GM12878 (cell line): ENCODE data around the gene GPC3. TPM values are rescaled to one million over a fixed set of nuclear protein-coding genes. Genes with fewer than 3 reads are reported as not detected.

Experiments used
- ATAC-seq: fragments of 200-7000 bp; cut with Tn5 transposase; 3 replicates; pipeline ENCODE4 v1.9.1; 2020; ENCODE audit warnings: mild to moderate bottlenecking, moderate library complexity
- Bru-seq: library from RNA; stranded (reverse); fragments of 400-500 nt; gene quantifications from one replicate; lab custom pipeline; 2021; lab: Mats Ljungman, UMichigan
- BruChase-seq, 2 experiments: library from RNA; stranded (reverse); fragments of 400-500 nt; gene quantifications; one replicate each; lab custom pipeline; 2021; lab: Mats Ljungman, UMichigan
- BruUV-seq: library from RNA; stranded (reverse); fragments of 400-500 nt; replicated peaks from 2 replicates; lab custom pipeline; 2021; lab: Mats Ljungman, UMichigan
- CTCF ChIA-PET: fragments of 300-600 bp; sonication (Branson Sonifier 250); formaldehyde crosslinking; extraction: SDS; loops from one replicate; lab custom pipeline; 2021; ENCODE audit warnings: inconsistent platforms; lab: Yijun Ruan, JAX
- POLR2A ChIA-PET: fragments of 350-600 bp; formaldehyde crosslinking; extraction: SDS; loops from one replicate; lab custom pipeline; 2021; ENCODE audit warnings: inconsistent platforms; lab: Charles Lee
- RAD21 ChIA-PET: fragments of 300-600 bp; sonication (Branson Sonifier 250); formaldehyde crosslinking; loops from one replicate; lab custom pipeline; 2023; ENCODE audit warnings: antibody characterized with exemption; ENCODE audit not compliant: unreplicated experiment; lab: Charles Lee
- SMC1A ChIA-PET: fragments of 300-600 bp; sonication (Branson Sonifier 250); formaldehyde crosslinking; loops from one replicate; lab custom pipeline; 2023; ENCODE audit not compliant: unreplicated experiment, uncharacterized antibody; lab: Charles Lee
- DNase-seq: peaks from one replicate; pipeline ENCODE4 v3.0.0-alpha.2; 2011; ENCODE audit warnings: low read depth, low spot score
- FAIRE-seq: peaks from 3 replicates; lab custom pipeline; 2011; peaks lifted over from hg19 to GRCh38; lab: Jason Lieb, UNC
- H2AFZ ChIP-seq: 2 replicates; pipeline ENCODE4 v1.6.0; 2011; ENCODE audit warnings: low read depth, low read length, control low read depth; ENCODE audit not compliant: control insufficient read depth
- H3K27ac ChIP-seq: 2 replicates; pipeline ENCODE4 v1.5.1; 2011; ENCODE audit warnings: control low read depth; ENCODE audit not compliant: control insufficient read depth, insufficient read depth
- H3K27me3 ChIP-seq, 2 experiments: replicated peaks in 1 of 2; 2 replicates each; pipeline versions ENCODE4 v1.6.0 to v1.6.1; 2011; ENCODE audit warnings: low read length in 1 of 2; ENCODE audit not compliant: control insufficient read depth in 2 of 2, insufficient read depth in 2 of 2
- H3K36me3 ChIP-seq, 2 experiments: 2 replicates each; pipeline ENCODE4 v1.5.1; 2011; ENCODE audit warnings: low read length in 1 of 2; ENCODE audit not compliant: control insufficient read depth in 2 of 2, insufficient read depth in 2 of 2
- H3K4me1 ChIP-seq: 2 replicates; pipeline ENCODE4 v1.6.1; 2011; ENCODE audit warnings: mild to moderate bottlenecking, low read length, moderate library complexity, mixed read lengths; ENCODE audit not compliant: control insufficient read depth, insufficient read depth
- H3K4me2 ChIP-seq: 2 replicates; pipeline ENCODE4 v1.6.0; 2011; ENCODE audit warnings: control low read depth; ENCODE audit not compliant: control insufficient read depth, insufficient read depth
- H3K4me3 ChIP-seq: fragments of 200-600 bp; sonication (generic); 2 replicates; pipeline ENCODE4 v1.5.1; 2016
- H3K79me2 ChIP-seq: 2 replicates; pipeline ENCODE4 v1.6.0; 2011; ENCODE audit warnings: low read length; ENCODE audit not compliant: control insufficient read depth, insufficient read depth
- H3K9ac ChIP-seq: 2 replicates; pipeline ENCODE4 v1.8.0; 2011; ENCODE audit warnings: low read length, control low read depth, mixed read lengths; ENCODE audit not compliant: control insufficient read depth, insufficient read depth
- H3K9me3 ChIP-seq: replicated peaks from 3 replicates; pipeline ENCODE4 v1.5.1; 2011; ENCODE audit warnings: mild to moderate bottlenecking, low read length; ENCODE audit not compliant: control insufficient read depth, insufficient read depth
- H4K20me1 ChIP-seq: 2 replicates; pipeline ENCODE4 v1.6.0; 2011; ENCODE audit not compliant: control insufficient read depth, insufficient read depth
- HDAC2 ChIP-seq: fragments of 200-600 bp; sonication (generic); IDR thresholded peaks from 2 replicates; pipeline ENCODE4 v1.6.1; 2017
- MXI1 ChIP-seq: fragments of 150-350 bp; IDR thresholded peaks from 2 replicates; pipeline ENCODE4 v1.6.1; 2011; ENCODE audit warnings: low read depth, mild to moderate bottlenecking, inconsistent platforms, low read length, improper control_type of control experiment
- RAD51 ChIP-seq: fragments of 450-650 bp; IDR thresholded peaks from 2 replicates; pipeline ENCODE4 v1.6.1; 2016; ENCODE audit warnings: moderate library complexity, mild to moderate bottlenecking, inconsistent platforms
- RBBP5 ChIP-seq: fragments of 200-600 bp; sonication (generic); conservative IDR thresholded peaks from 2 replicates; pipeline ENCODE4 v1.6.1; 2016
- SIN3A ChIP-seq: IDR thresholded peaks from 2 replicates; pipeline ENCODE4 v1.6.1; 2012; ENCODE audit warnings: low read depth, low read length, improper control_type of control experiment
- SKIL ChIP-seq: fragments of 450-650 bp; IDR thresholded peaks from 2 replicates; pipeline ENCODE4 v1.6.1; 2017; ENCODE audit warnings: mild to moderate bottlenecking, low read depth, inconsistent platforms; ENCODE audit not compliant: poor library complexity, severe bottlenecking
- WRNIP1 ChIP-seq: IDR thresholded peaks from 2 replicates; pipeline ENCODE4 v1.6.1; 2011; ENCODE audit warnings: low read depth, low read length, improper control_type of control experiment, borderline replicate concordance
- ZZZ3 ChIP-seq: IDR thresholded peaks from 2 replicates; pipeline ENCODE4 v1.6.1; 2011; ENCODE audit warnings: low read depth; ENCODE audit not compliant: control insufficient read depth, insufficient read length
- WGBS: methylation state at CpG from one replicate; pipeline ENCODE4 v1.1.6; 2016; ENCODE audit warnings: low lambda C conversion rate; ENCODE audit not compliant: insufficient replicate concordance, insufficient coverage; ENCODE audit errors: missing lambda C conversion rate; 5-methylcytosine and 5-hydroxymethylcytosine counted together
- in situ Hi-C: fragments of 300-500 bp; cut with MboI; formaldehyde crosslinking; loops from 9 replicates; pipeline ENCODE4 v1.14.3; 2018; ENCODE audit warnings: mixed read lengths
- intact Hi-C: fragments of 100-400 bp; cut with micrococcal nuclease; formaldehyde crosslinking; loops from one replicate; pipeline ENCODE4 v1.14.2; 2022; ENCODE audit not compliant: unreplicated experiment
- long read RNA-seq, 2 experiments: library from polyadenylated mRNA; unstranded; transcript quantifications; one replicate each; pipeline ENCODE4 v2.0.0, GENCODE V29; 2019 to 2020
- polyA minus RNA-seq, 3 experiments: library from RNA; depleted of rRNA, polyadenylated mRNA; stranded (reverse); fragments of >200 nt; gene quantifications; 2 replicates each; pipeline ENCODE4 v1.2.3, GENCODE V29; 2011
- polyA plus RNA-seq, 11 experiments: library from polyadenylated mRNA; depleted of rRNA in 4 of 11; unstranded in 6 of 11; stranded (reverse) in 5 of 11; fragments of >200 nt; fragmentation: Nextera tagmentation in 4 of 11; fragmentation: Illumina TruSeq in 1 of 11; extraction: Ambion mirVana in 4 of 11; extraction: Trizol in 1 of 11; gene quantifications; 1 replicate in 1 of 11; 2 replicates in 10 of 11; pipeline versions ENCODE4 v1.2.1 to v1.2.3, GENCODE V29; 2011 to 2016; ENCODE audit warnings: inconsistent platforms in 2 of 11, missing spikeins in 2 of 11, low read depth in 1 of 11
- total RNA-seq, 4 experiments: library from RNA; depleted of rRNA in 3 of 4; stranded (reverse); fragments of >200 nt in 3 of 4; fragmentation: Illumina TruSeq in 1 of 4; extraction: Trizol in 1 of 4; gene quantifications; 2 replicates each; pipeline versions ENCODE4 v1.2.1 to v1.2.3, GENCODE V29; 2013 to 2021
- TF ChIP-seq, protein P1 (sequence below): fragments of 450-650 bp; IDR thresholded peaks from 2 replicates; pipeline ENCODE4 v1.6.1; 2014; ENCODE audit warnings: mild to moderate bottlenecking
- TF ChIP-seq, protein P2 (sequence below): fragments of 450-650 bp; IDR thresholded peaks from 2 replicates; pipeline ENCODE4 v1.6.1; 2017; ENCODE audit warnings: mild to moderate bottlenecking, moderate library complexity

Gene GPC3
- not detected in 2 replicates for total RNA-seq (2013; cell fraction: nucleolus; rRNA removed)
- total RNA-seq (2014; rRNA removed) (not detected in 2 replicates), total RNA-seq (2014; rRNA removed; fragmentation: Illumina TruSeq; extraction: Trizol) (not detected in 2 replicates), total RNA-seq (2021) (0.58 and 0.82 TPM in 2 replicates), polyA plus RNA-seq (2011; rRNA removed) (not detected in 2 replicates), polyA plus RNA-seq (2014; fragmentation: Illumina TruSeq; extraction: Trizol) (not detected in 2 replicates), polyA plus RNA-seq (2014; fragmentation: Nextera tagmentation; extraction: Ambion mirVana) (not detected), polyA plus RNA-seq (2014; rRNA removed) (not detected in 2 replicates), polyA plus RNA-seq (2016; fragmentation: Nextera tagmentation; extraction: Ambion mirVana) (under 1 TPM in 1 of 2 experiments, not detected in 1; 0.09 TPM), polyA minus RNA-seq (2011; rRNA and poly(A)+ RNA removed) (not detected in 2 replicates), Bru-seq, nascent RNA (percentile 18 among the genes with signal in this experiment), BruChase-seq, experiment 1, labeled RNA remaining after a 6-hour chase (percentile 19 among the genes with signal in this experiment), BruChase-seq, experiment 2, labeled RNA remaining after a 2-hour chase (percentile 19 among the genes with signal in this experiment)
- polyA plus RNA-seq (2011; ENCODE audit: low read depth): not detected
- 0.03 and 0.04 TPM in 2 replicates for polyA plus RNA-seq (2011; cell fraction: cytosol; rRNA removed)
- not detected in 2 replicates for polyA plus RNA-seq (2011; cell fraction: nucleus; rRNA removed)
- polyA plus RNA-seq (2012): not detected in 2 replicates
- polyA minus RNA-seq (2011; cell fraction: cytosol; rRNA and poly(A)+ RNA removed): not detected in 2 replicates
- polyA minus RNA-seq (2011; cell fraction: nucleus; rRNA and poly(A)+ RNA removed): not detected in 2 replicates
- long read RNA-seq, experiment 1: 0 reads
- long read RNA-seq, experiment 2: 0 reads

DNA sequence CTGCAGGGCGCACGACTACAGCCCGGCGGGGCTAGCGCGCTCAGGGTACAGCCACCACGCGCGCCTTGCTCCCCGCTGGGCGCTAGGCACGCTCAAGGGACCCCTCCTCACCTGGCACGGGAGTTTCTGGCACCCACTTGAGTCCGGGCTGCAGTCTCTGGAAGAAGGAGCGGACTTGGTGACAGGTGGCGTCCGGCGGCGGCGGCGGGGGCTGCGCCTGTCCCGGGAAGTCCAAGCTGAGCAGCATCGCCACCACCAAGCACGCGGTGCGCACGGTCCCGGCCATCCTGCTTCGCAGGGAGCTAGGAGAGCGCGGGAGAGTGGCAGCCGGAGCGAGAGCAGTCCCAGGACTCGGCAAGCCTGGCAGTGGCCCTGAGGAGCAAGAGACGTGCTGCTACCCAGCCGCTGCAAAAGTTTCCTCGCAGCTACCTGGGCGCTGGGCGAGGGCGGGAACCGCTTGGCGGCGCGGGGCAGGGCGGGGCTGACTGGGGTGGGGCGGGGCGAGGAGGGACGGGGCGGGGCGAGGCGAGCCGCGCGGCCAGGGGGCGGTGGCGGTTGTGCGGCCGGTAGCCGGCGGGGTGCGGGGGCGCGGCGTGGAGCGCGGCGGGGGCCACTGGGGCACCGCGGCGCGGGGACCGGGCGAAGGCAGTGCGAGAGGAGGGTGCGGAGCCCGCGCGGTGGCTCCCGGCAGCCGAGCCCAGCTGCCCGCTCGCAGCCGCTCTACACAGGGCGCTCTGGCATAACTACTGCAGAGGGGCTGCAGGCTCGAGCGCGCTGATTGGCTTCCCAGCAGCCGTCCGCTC is at the start of gene GPC3:
Gene GPC3 (minus strand): TSS at position 431 of the 803 bp plus-strand sequence.
- ChIA-PET SMC1A (no interaction called here), CTCF (no interaction called here), RAD21 (no interaction called here), POLR2A (no interaction called here)
- Histone ChIP-seq H3K9me3 (no peaks in the 10 kb centered on the region; the same call in 2 of the 3 replicates), H3K79me2 (no peaks in the 10 kb centered on the region), H4K20me1 (no peaks in the 10 kb centered on the region), H3K9ac (no peak within 1 kb of the TSS), H3K4me3 (no peak within 1 kb of the TSS), H3K4me1 (no peaks in the 10 kb centered on the region), H3K36me3 (no peaks in the 10 kb centered on the region), H3K27ac (no peak within 1 kb of the TSS), H2AFZ (no peak within 1 kb of the TSS), H3K27me3 (no peaks in the 10 kb centered on the region), H3K4me2 (no peak within 1 kb of the TSS)
- FAIRE-seq: no peak
- intact Hi-C loops (no loop called here), in situ Hi-C loops (no loop called here)
- no TSS peak for BruUV-seq
- DNase-seq: no peak
- WGBS: 62% methylated on average over 50 of the region's 90 CpGs
- no peak for ATAC-seq
- no peak for TF ChIP-seq WRNIP1
- TF ChIP-seq RAD51: no peak
- TF ChIP-seq ZZZ3: no peak
- TF ChIP-seq, protein P1, sequence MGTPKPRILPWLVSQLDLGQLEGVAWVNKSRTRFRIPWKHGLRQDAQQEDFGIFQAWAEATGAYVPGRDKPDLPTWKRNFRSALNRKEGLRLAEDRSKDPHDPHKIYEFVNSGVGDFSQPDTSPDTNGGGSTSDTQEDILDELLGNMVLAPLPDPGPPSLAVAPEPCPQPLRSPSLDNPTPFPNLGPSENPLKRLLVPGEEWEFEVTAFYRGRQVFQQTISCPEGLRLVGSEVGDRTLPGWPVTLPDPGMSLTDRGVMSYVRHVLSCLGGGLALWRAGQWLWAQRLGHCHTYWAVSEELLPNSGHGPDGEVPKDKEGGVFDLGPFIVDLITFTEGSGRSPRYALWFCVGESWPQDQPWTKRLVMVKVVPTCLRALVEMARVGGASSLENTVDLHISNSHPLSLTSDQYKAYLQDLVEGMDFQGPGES: no peak
- TF ChIP-seq, protein P2, sequence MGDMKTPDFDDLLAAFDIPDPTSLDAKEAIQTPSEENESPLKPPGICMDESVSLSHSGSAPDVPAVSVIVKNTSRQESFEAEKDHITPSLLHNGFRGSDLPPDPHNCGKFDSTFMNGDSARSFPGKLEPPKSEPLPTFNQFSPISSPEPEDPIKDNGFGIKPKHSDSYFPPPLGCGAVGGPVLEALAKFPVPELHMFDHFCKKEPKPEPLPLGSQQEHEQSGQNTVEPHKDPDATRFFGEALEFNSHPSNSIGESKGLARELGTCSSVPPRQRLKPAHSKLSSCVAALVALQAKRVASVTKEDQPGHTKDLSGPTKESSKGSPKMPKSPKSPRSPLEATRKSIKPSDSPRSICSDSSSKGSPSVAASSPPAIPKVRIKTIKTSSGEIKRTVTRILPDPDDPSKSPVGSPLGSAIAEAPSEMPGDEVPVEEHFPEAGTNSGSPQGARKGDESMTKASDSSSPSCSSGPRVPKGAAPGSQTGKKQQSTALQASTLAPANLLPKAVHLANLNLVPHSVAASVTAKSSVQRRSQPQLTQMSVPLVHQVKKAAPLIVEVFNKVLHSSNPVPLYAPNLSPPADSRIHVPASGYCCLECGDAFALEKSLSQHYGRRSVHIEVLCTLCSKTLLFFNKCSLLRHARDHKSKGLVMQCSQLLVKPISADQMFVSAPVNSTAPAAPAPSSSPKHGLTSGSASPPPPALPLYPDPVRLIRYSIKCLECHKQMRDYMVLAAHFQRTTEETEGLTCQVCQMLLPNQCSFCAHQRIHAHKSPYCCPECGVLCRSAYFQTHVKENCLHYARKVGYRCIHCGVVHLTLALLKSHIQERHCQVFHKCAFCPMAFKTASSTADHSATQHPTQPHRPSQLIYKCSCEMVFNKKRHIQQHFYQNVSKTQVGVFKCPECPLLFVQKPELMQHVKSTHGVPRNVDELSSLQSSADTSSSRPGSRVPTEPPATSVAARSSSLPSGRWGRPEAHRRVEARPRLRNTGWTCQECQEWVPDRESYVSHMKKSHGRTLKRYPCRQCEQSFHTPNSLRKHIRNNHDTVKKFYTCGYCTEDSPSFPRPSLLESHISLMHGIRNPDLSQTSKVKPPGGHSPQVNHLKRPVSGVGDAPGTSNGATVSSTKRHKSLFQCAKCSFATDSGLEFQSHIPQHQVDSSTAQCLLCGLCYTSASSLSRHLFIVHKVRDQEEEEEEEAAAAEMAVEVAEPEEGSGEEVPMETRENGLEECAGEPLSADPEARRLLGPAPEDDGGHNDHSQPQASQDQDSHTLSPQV: no peak
- TF ChIP-seq MXI1: no peak
- no peak for TF ChIP-seq SKIL
- TF ChIP-seq RBBP5: no peak
- TF ChIP-seq SIN3A: no peak
- TF ChIP-seq HDAC2: no peak
